NT2/D1 (cell line): Measurements from ENCODE around the gene EIF3A.

Experiments used
- DNase-seq: peaks from one replicate; pipeline ENCODE4 v3.0.0-alpha.2; 2011; ENCODE audit warnings: low read depth, low spot score
- H3K27me3 ChIP-seq: 2 replicates; pipeline ENCODE4 v1.6.0; 2011; ENCODE audit warnings: mild to moderate bottlenecking; ENCODE audit not compliant: insufficient read length, insufficient read depth
- H3K36me3 ChIP-seq: 2 replicates; pipeline ENCODE4 v1.6.1; 2011; ENCODE audit warnings: mild to moderate bottlenecking, low read length, mixed read lengths; ENCODE audit not compliant: insufficient read depth, insufficient read length
- H3K4me1 ChIP-seq: 2 replicates; pipeline ENCODE4 v1.5.1; 2011; ENCODE audit not compliant: insufficient read depth, insufficient read length
- H3K4me3 ChIP-seq: 2 replicates; pipeline ENCODE4 v1.5.1; 2011; ENCODE audit warnings: low read depth; ENCODE audit not compliant: insufficient read length
- H3K9ac ChIP-seq: 2 replicates; pipeline ENCODE4 v1.6.0; 2011; ENCODE audit warnings: low read depth; ENCODE audit not compliant: insufficient read length
- H3K9me3 ChIP-seq: 2 replicates; pipeline ENCODE4 v1.5.1; 2011; ENCODE audit warnings: mild to moderate bottlenecking, low read length; ENCODE audit not compliant: insufficient read depth
- SUZ12 ChIP-seq: IDR thresholded peaks from 2 replicates; pipeline ENCODE4 v1.6.1; 2011; ENCODE audit not compliant: insufficient read length, insufficient read depth; ENCODE audit errors: extremely low read depth
- YY1 ChIP-seq: IDR thresholded peaks from 2 replicates; pipeline ENCODE4 v1.6.1; 2011; ENCODE audit not compliant: insufficient read length, insufficient read depth
- ZNF274 ChIP-seq: IDR thresholded peaks from 2 replicates; pipeline ENCODE4 v1.6.1; 2011; ENCODE audit warnings: mild to moderate bottlenecking, low read depth, low read length

EIF3A gene

DNA sequence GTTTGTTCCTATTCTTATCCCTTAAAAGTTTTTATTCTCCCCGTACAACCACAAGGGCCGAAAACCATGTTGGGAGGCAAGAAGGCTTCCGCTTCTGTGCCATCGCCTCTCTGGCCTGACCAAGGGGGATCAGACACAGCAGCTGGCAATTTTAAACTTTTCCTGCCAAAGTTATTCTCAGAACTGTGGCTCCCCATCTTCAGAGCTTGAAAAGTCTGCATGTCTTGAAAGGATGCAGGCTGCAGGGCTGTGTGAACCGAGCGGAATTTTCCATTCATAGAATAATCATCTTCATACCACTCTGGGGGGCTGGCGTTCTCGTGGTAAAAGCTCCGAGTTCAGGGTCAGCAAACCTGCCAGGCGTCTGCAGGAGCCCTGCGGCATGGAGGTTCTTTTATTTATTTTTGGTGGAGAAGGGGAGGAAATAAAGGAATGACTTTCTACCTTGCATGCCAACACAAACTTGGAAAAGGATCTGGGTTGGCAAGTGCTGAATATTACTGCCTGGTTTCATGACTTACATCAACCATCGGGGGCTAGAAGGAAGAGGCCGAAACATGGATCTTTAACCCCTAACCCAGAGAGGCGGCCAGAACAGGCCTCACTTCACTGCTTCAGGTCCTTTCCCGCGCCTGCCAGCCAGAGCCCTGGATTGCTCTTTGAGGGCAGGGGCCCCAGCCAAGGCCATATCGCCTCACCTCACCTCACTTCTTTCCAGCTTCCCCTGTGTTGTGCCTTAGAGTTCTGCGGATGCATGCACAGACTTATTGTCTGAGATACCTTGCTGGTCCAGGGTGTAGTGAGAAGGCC lies 54.1 kb downstream of the EIF3A start:
- Histone ChIP-seq H3K27me3 (no peaks in the 10 kb centered on the region), H3K4me1 (peaks cover 20% of the 10 kb centered on the region)
- DNase-seq: no peak

GRCh38 chr10:119025776-119026175 lies 54.8 kb downstream of the EIF3A start:
- H3K27me3 ChIP-seq: no peaks in the 10 kb centered on the region
- peaks cover 20% of the 10 kb centered on the region for H3K4me1 ChIP-seq
- DNase-seq: no peak
- H3K9me3 ChIP-seq: no peaks in the 10 kb centered on the region
- H3K9ac ChIP-seq: peak overlapping the region; percentile 21
- H3K4me3 ChIP-seq: no peak overlapping the region
- TF ChIP-seq ZNF274: no peak
- no peak for TF ChIP-seq YY1
- no peak for TF ChIP-seq SUZ12
- H3K36me3 ChIP-seq: no peaks in the 10 kb centered on the region

More for the DNA sequence above, 54.1 kb downstream of the EIF3A start:
- TF ChIP-seq YY1: no peak
- TF ChIP-seq ZNF274: no peak
- no peak for TF ChIP-seq SUZ12
- H3K36me3 ChIP-seq: no peaks in the 10 kb centered on the region
- no peak overlapping the region for H3K9ac ChIP-seq
- H3K9me3 ChIP-seq: no peaks in the 10 kb centered on the region
- H3K4me3 ChIP-seq: no peak overlapping the region

- Histone ChIP-seq H3K9ac (no peak overlapping the region), H3K9me3 (no peaks in the 10 kb centered on the region), H3K4me3 (no peak overlapping the region), H3K4me1 (peaks cover 20% of the 10 kb centered on the region), H3K36me3 (no peaks in the 10 kb centered on the region), H3K27me3 (no peaks in the 10 kb centered on the region)
- TF ChIP-seq YY1 (no peak), ZNF274 (no peak), SUZ12 (no peak)
- no peak for DNase-seq
Measured at GRCh38 chr10:119025336-119025735, 55.3 kb downstream of the EIF3A start.

- Histone ChIP-seq H3K9me3 (no peaks in the 10 kb centered on the region), H3K36me3 (no peaks in the 10 kb centered on the region), H3K4me3 (no peak overlapping the region), H3K27me3 (no peaks in the 10 kb centered on the region), H3K9ac (no peak overlapping the region), H3K4me1 (peaks cover 20% of the 10 kb centered on the region)
- TF ChIP-seq SUZ12 (no peak), YY1 (no peak), ZNF274 (no peak)
- DNase-seq: no peak
Measured at GRCh38 chr10:119024882-119025281, 55.7 kb downstream of the EIF3A start.

- H3K36me3 ChIP-seq: no peaks in the 10 kb centered on the region
- H3K4me3 ChIP-seq: no peak overlapping the region
- no peaks in the 10 kb centered on the region for H3K27me3 ChIP-seq
- peaks cover 14% of the 10 kb centered on the region for H3K4me1 ChIP-seq
- no peak for TF ChIP-seq SUZ12
- TF ChIP-seq YY1: no peak
- TF ChIP-seq ZNF274: no peak
- H3K9me3 ChIP-seq: no peaks in the 10 kb centered on the region; the same call in 1 of the 2 replicates
- DNase-seq: no peak
- H3K9ac ChIP-seq: no peak overlapping the region
Measured at GRCh38 chr10:119023553-119023868, 57.1 kb downstream of the EIF3A start.

GRCh38 chr10:119022846-119023552 lies 57.6 kb downstream of the EIF3A start:
- TF ChIP-seq YY1: no peak
- no peak for TF ChIP-seq ZNF274
- no peak for TF ChIP-seq SUZ12
- DNase-seq: peak; percentile 49

DNA sequence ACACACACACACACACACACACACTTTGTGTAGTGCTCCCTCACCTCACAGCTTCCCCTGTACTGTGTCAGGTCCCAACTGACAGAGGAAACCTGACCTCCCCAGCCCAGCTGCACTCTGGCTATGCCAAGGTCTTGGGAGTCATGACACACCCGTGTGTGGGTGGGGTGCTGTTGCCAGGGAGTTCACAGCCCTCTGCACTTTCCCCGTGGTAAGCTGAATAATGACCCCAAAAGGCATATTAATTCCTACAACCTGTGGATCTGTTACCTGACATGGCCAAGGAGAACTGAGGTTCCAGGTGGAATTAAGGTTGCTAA lies 60.0 kb downstream of the EIF3A start:
- TF ChIP-seq SUZ12 (no peak), YY1 (no peak)
- no peaks in the 10 kb centered on the region for H3K36me3 ChIP-seq
- H3K4me1 ChIP-seq: peaks cover 10% of the 10 kb centered on the region
- H3K27me3 ChIP-seq: no peaks in the 10 kb centered on the region
- no peak for DNase-seq
- H3K9ac ChIP-seq: no peak overlapping the region
- no peaks in the 10 kb centered on the region; the same call in 1 of the 2 replicates for H3K9me3 ChIP-seq
- no peak overlapping the region for H3K4me3 ChIP-seq

More at GRCh38 chr10:119022846-119023552, 57.6 kb downstream of the EIF3A start:
- H3K4me1 ChIP-seq: peaks cover 14% of the 10 kb centered on the region
- H3K36me3 ChIP-seq: no peaks in the 10 kb centered on the region
- no peak overlapping the region for H3K4me3 ChIP-seq
- H3K9me3 ChIP-seq: no peaks in the 10 kb centered on the region; the same call in 1 of the 2 replicates
- H3K27me3 ChIP-seq: no peaks in the 10 kb centered on the region
- no peak overlapping the region for H3K9ac ChIP-seq
